ENCODE measurements around the gene FAM117A.
"Not testable (repeated sequence)": the region's sequence is repeated elsewhere in the genome, so short reads cannot be mapped to it uniquely, and the experiment has no call there.

DNA sequence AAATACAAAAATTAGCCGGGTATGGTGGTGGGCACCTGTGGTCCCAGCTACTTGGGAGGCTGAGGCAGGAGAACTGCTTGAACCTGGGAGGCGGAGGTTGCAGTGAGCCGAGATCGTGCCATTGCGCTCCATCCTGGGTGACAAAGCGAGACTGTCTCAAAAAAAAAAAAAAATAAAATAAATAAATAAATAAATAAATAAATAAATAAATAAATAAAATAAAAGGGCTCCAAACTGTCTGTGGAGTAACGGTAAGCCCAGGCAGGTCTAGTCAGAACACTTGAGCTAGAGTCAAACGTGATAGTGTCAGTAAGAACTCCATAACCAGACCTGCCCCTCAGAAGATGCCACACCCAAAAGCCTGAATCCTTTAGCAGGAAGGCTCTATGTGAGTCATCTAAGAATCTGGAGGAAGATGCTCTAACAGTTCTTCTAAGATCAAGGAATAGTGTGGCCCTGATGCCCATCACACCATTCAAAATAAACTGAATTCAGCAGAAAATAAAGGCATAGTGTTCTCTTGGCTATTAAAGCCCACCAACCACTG, 5.4 kb downstream of the FAM117A start:
- TF ChIP-seq, protein P1, sequence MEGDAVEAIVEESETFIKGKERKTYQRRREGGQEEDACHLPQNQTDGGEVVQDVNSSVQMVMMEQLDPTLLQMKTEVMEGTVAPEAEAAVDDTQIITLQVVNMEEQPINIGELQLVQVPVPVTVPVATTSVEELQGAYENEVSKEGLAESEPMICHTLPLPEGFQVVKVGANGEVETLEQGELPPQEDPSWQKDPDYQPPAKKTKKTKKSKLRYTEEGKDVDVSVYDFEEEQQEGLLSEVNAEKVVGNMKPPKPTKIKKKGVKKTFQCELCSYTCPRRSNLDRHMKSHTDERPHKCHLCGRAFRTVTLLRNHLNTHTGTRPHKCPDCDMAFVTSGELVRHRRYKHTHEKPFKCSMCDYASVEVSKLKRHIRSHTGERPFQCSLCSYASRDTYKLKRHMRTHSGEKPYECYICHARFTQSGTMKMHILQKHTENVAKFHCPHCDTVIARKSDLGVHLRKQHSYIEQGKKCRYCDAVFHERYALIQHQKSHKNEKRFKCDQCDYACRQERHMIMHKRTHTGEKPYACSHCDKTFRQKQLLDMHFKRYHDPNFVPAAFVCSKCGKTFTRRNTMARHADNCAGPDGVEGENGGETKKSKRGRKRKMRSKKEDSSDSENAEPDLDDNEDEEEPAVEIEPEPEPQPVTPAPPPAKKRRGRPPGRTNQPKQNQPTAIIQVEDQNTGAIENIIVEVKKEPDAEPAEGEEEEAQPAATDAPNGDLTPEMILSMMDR (IDR thresholded peaks at IDR 0.05; ENCODE audit: low read depth, low read length, poor library complexity, severe bottlenecking) = not testable (repeated sequence)
- not testable (repeated sequence) for TF ChIP-seq EZH2phosphoT487 (IDR thresholded peaks at IDR 0.05; ENCODE audit: borderline replicate concordance, low read length)

All from DOHH2 (cell line).